Upper lobe of left lung (tissue), 4 donors: ENCODE data around the gene NPY4R2.
"Not testable (repeated sequence)": the region's sequence is repeated elsewhere in the genome, so short reads cannot be mapped to it uniquely, and the experiment has no call there.

Experiments used
- CTCF ChIP-seq, 6 experiments: fragments of 450-650 bp in 4 of 6; fragments of 200-600 bp in 2 of 6; sonication (generic) in 2 of 6; IDR thresholded peaks; one replicate each; pipeline ENCODE4 v1.5.1; 2016 to 2019; ENCODE audit warnings: antibody characterized with exemption in 6 of 6
- POLR2A ChIP-seq, 4 donors: fragments of 450-650 bp; IDR thresholded peaks; one replicate each; pipeline ENCODE4 v1.5.1; 2016 to 2017; ENCODE audit warnings: antibody characterized with exemption in 4 of 4, mild to moderate bottlenecking in 2 of 4
- POLR2AphosphoS5 ChIP-seq, 2 donors: sonication (generic); formaldehyde crosslinking; IDR thresholded peaks; one replicate each; pipeline ENCODE4 v1.5.1; 2017; ENCODE audit warnings: antibody characterized with exemption in 2 of 2

DNA sequence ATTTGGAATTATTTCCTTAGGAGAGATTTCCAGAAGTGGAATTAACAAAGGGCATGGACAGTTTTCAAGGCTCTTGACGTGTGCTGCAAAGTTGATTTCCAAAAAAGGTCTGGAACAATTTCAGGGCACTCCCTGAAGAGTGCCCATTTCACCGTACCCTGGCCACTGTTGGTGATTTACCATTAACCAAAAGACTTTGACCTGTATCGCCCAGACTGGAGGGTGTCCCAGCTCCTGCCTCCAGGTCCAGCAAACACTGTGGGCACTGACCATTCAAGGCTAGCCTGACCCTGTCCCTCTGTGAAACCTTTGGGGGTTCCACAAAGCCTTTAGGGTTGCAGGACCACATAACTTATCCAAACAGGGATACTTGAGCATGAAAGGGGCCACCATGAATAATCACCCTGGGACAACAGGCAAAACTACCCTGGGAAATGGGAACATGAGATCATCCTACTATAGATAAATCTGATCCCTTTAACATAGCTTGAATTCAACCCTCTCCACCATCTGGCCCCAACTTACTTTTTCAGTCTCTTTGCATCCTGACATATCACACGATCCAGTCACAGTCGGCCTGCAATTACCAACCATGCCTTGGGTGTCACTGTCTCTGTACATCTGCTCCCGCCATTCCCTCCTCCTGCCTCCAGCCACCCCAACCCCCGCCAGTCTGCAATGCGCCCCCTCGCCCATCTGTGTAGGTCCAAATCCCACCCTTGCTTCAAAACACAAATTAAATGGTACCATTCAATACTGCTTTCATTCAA lies 8.9 kb downstream of the NPY4R2 start:
- TF ChIP-seq CTCF, POLR2AphosphoS5, POLR2A (IDR thresholded peaks at IDR 0.05): not testable (repeated sequence)
